Measurements from ENCODE around the gene ALOX15B. TPM values are rescaled to one million over a fixed set of nuclear protein-coding genes. Genes with fewer than 3 reads are reported as not detected.
A peak's percentile ranks its signal among the peaks of the same experiment; 100 is the strongest.

ALOX15B gene
- total RNA-seq, 1 experiment from 2014 or later = not detected

DNA sequence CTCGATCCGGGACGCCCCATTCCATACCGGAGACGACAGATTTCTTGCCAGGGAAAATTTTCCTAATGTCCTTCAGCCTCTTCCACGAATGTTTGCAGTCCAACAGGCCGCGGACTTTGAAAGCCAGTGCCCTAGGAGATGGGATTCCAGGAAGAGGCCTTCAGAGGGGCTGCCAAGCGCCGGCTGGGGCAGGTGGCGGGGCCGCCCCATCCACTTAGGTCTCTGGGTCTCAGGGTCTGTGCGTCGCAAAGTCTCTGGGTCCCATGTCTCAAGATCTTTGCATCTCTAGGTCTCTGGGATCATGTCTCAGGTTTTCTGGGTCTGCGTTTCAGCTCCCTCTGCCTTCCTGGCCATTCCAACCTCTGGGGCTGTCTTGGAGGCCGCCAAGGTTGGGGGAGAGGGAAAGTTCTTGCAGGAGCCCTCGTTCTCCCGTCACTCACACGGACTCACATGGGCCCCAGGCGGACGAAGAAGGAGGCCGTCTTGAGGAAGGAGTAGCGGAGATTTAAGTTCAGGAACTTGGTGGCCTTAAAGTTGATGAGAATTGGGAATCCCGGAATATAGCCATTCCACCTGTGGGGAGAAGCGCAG is 41.4 kb downstream of the ALOX15B start:
- DNase-seq = no peak
- H3K27me3 ChIP-seq = peaks cover 6% of the 10 kb centered on the region; the same call in 1 of the 2 replicates
- H3K4me3 ChIP-seq = peak overlapping the region; percentile 30; the same call in 1 of the 2 replicates
- no peaks in the 10 kb centered on the region for H3K9me3 ChIP-seq
- no peaks in the 10 kb centered on the region for H3K36me3 ChIP-seq

DNA sequence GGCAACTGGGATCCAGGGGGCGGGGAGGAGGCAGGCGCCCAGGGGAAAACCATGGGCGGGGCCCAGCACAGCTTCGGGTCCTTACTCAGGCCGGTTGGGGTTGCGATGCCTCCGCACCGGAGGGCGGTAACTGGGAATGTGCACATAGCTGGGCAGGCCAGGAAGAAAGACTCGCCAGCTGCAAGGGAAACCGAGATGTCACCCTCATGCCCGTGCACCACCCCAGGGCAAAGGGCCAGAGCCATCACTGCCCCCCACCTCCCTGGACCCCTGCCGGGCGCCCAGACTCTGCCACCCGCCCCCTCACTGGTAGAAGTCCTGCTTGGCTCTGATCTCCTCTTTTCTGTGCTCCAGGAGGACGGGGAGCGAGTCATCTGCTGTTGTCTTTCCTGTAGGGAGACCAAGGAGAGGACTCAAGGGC is 42.0 kb downstream of the ALOX15B start:
- no peaks in the 10 kb centered on the region for H3K36me3 ChIP-seq
- peaks cover 6% of the 10 kb centered on the region; the same call in 1 of the 2 replicates for H3K27me3 ChIP-seq
- DNase-seq = no peak
- no peaks in the 10 kb centered on the region for H3K9me3 ChIP-seq
- H3K4me3 ChIP-seq = no peak overlapping the region

DNA sequence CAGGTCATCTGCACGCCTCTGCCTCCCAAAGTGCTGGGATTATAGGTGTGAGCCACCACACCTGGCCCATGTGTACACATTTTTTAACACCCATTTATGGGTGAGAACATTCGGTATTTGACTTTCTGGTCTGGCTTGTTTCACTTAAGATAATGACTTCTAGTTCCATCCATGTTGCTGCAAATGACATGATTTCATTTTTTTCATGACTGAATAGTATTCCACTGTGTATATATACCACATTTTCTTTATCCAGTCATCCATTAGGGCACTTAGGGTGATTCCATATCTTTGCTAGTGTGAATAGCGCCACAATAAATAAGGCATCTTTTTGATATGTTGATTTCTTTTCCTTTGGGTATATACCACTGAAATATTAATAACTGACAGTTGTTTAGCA is 43.0 kb downstream of the ALOX15B start:
- H3K36me3 ChIP-seq = no peaks in the 10 kb centered on the region
- H3K27me3 ChIP-seq = peaks cover 6% of the 10 kb centered on the region; the same call in 1 of the 2 replicates
- H3K4me3 ChIP-seq = no peak overlapping the region
- DNase-seq = no peak
- no peaks in the 10 kb centered on the region for H3K9me3 ChIP-seq

DNA sequence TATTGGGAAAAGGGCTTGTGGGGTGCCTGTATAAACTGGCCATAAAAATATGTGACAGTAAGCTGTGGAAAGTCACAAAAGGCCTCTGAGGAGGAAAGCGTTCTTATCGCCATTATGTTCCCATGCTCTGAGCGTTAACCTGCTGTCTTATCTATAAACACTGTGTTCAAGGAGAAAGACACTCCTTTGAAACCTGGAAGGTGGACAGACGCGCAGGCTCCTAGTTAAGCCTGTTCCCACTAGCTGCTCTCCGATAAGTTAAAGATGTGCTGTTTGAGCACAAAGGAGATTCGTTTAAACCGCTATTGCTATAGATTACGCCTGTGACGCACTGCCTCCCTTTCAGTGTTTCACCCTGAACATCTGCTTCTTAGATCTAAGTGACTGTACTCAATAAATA is 43.4 kb downstream of the ALOX15B start:
- no peaks in the 10 kb centered on the region for H3K9me3 ChIP-seq
- no peak for DNase-seq
- H3K27me3 ChIP-seq = peaks cover 6% of the 10 kb centered on the region; the same call in 1 of the 2 replicates
- no peaks in the 10 kb centered on the region for H3K36me3 ChIP-seq
- H3K4me3 ChIP-seq = no peak overlapping the region

- peaks cover 6% of the 10 kb centered on the region; the same call in 1 of the 2 replicates for H3K27me3 ChIP-seq
- no peak for DNase-seq
- H3K4me3 ChIP-seq = no peak overlapping the region
- no peaks in the 10 kb centered on the region for H3K36me3 ChIP-seq
- H3K9me3 ChIP-seq = no peaks in the 10 kb centered on the region
Observed at GRCh38 chr17:8084250-8084649, 45.4 kb downstream of the ALOX15B start.

DNA sequence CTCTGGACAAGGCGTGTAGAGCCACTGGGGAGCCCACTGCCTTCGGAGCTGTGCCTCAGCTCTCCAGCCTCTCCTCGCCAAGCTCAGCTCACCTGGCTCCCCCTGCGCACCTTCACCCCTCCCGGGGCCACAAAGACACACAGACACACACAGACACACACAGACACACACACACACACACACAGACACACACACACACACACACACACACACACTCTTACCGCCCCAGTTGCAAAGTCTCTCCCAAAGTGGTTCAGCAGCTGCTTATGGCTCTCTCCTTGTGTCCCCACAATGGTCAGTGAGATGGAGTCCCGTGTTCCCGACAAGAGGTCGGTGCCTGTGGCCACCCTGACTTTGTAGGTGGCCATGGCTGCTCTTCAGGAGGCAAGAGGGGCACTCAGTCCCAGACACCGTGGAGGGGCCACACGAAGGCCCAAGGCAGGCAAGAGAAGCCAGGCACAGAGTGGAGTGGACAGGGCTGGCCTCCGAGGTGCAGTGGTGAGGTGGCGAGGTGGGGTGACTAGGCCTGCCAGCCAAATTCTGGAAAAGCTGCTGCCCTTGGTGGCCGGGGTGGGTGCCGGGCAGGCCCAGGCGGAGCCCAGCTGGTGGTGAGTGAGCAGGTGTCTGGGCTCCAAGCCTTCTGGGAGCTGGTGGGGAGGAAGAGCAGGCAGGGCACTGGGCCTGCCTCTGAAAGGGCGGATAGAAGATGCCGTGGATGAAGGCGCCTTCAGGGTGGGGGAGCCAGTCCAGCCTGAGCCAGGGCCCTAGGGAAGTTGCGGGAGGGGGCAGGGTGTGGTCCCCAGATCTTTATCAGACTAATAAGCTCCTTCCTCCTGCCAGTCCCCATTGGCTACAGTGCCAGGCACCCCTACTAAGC is 48.5 kb downstream of the ALOX15B start, which contains the start of gene ALOX12B:
ALOX12B (minus strand) TSS at position 642 of the 877 bp plus-strand sequence; CDS start at position 368, 274 bp downstream.
- no peaks in the 10 kb centered on the region for H3K9me3 ChIP-seq
- no peaks in the 10 kb centered on the region for H3K36me3 ChIP-seq
- no peak for DNase-seq
- H3K27me3 ChIP-seq = peaks cover 13% of the 10 kb centered on the region
- H3K4me3 ChIP-seq = no peak within 1 kb of the TSS

GRCh38 chr17:8087952-8088230 is 49.0 kb downstream of the ALOX15B start:
- H3K9me3 ChIP-seq = no peaks in the 10 kb centered on the region
- H3K4me3 ChIP-seq = no peak overlapping the region
- no peak for DNase-seq
- no peaks in the 10 kb centered on the region for H3K36me3 ChIP-seq
- peaks cover 10% of the 10 kb centered on the region; the same call in 1 of the 2 replicates for H3K27me3 ChIP-seq

GRCh38 chr17:8089728-8090127 is 50.9 kb downstream of the ALOX15B start:
- H3K27me3 ChIP-seq = peaks cover 10% of the 10 kb centered on the region

GRCh38 chr17:8091033-8091687 is 52.3 kb downstream of the ALOX15B start:
- H3K4me3 ChIP-seq = no peak overlapping the region
- no peaks in the 10 kb centered on the region for H3K36me3 ChIP-seq
- no peak for DNase-seq
- H3K27me3 ChIP-seq = peaks cover 13% of the 10 kb centered on the region
- no peaks in the 10 kb centered on the region for H3K9me3 ChIP-seq

More at GRCh38 chr17:8089728-8090127, 50.9 kb downstream of the ALOX15B start:
- Histone ChIP-seq H3K36me3 (no peaks in the 10 kb centered on the region), H3K4me3 (no peak overlapping the region), H3K9me3 (no peaks in the 10 kb centered on the region)
- no peak for DNase-seq

DNA sequence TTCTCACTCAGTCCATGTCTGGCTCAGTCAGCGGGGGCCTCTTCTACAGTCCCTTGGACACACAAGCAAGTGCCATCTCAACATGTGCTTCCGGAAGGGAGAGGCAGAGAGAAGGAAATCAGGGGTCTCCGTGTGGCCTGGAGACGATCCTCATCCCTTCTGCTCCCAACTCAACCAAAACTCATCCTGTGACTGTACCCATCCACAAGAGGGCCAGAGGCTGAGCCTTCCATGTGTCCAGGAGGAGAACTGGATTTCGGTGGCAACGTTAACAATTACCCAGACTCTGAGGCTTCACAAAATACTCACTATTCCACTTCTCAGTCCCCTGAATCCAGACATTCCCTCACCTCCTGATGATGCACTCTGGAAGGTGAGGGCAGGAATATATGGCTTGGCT is 56.5 kb downstream of the ALOX15B start:
- no peak for DNase-seq
- Histone ChIP-seq H3K27me3 (peaks cover 7% of the 10 kb centered on the region), H3K36me3 (no peaks in the 10 kb centered on the region), H3K9me3 (no peaks in the 10 kb centered on the region), H3K4me3 (no peak overlapping the region)

DNA sequence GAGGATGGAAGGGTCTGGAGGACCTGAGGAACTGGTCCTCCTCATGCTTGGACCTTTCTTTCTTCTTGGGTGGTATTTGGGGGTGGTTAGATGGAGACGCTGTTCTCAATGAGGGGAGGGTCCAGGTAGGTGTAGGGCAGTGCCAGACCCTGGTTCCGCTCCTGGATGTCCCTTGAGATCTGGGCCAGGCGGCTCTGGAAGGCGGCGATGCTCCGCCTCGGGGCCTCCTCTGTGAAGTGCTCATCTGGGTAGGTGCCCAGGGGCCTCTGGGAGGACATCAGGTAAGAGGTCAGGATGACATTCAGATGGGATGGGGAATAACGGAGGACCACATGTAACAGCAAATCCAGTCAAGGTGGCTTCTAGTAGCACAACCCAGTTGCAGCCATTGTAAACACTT is 57.7 kb downstream of the ALOX15B start:
- H3K36me3 ChIP-seq = no peaks in the 10 kb centered on the region
- no peak for DNase-seq
- peaks cover 6% of the 10 kb centered on the region for H3K27me3 ChIP-seq
- no peak overlapping the region for H3K4me3 ChIP-seq
- no peaks in the 10 kb centered on the region for H3K9me3 ChIP-seq

Other genes with a start within 250 kb of the ALOX15B start
- 0.07 and 0.20 TPM in 2 replicates for gene KDM6B, start 204.8 kb upstream of the ALOX15B start, total RNA-seq (2014; rRNA removed; shearing (Covaris generic); ENCODE audit: low replicate concordance)
- not detected in 2 replicates for gene TMEM88, start 184.0 kb upstream of the ALOX15B start, total RNA-seq (2014; rRNA removed; shearing (Covaris generic); ENCODE audit: low replicate concordance)
- 74.9 and 264 TPM in 2 replicates for gene NAA38, start 181.5 kb upstream of the ALOX15B start, total RNA-seq (2014; rRNA removed; shearing (Covaris generic); ENCODE audit: low replicate concordance)
- 18.2 and 38.2 TPM in 2 replicates for gene CYB5D1, start 181.1 kb upstream of the ALOX15B start, total RNA-seq (2014; rRNA removed; shearing (Covaris generic); ENCODE audit: low replicate concordance)
- 49.6 and 51.1 TPM in 2 replicates for gene CHD3, start 150.3 kb upstream of the ALOX15B start, total RNA-seq (2014; rRNA removed; shearing (Covaris generic); ENCODE audit: low replicate concordance)
- gene RNF227, start 122.8 kb upstream of the ALOX15B start, total RNA-seq (2014; rRNA removed; shearing (Covaris generic); ENCODE audit: low replicate concordance) = 0.15 and 1.6 TPM in 2 replicates
- not detected in 2 replicates for gene KCNAB3, start 109.2 kb upstream of the ALOX15B start, total RNA-seq (2014; rRNA removed; shearing (Covaris generic); ENCODE audit: low replicate concordance)
- gene TRAPPC1, start 107.1 kb upstream of the ALOX15B start, total RNA-seq (2014; rRNA removed; shearing (Covaris generic); ENCODE audit: low replicate concordance) = 3.8 and 4.5 TPM in 2 replicates
- gene CNTROB, start 106.9 kb upstream of the ALOX15B start, total RNA-seq (2014; rRNA removed; shearing (Covaris generic); ENCODE audit: low replicate concordance) = 29.5 and 39.9 TPM in 2 replicates
- gene GUCY2D, start 36.4 kb upstream of the ALOX15B start, total RNA-seq (2014; rRNA removed; shearing (Covaris generic); ENCODE audit: low replicate concordance) = 0.23 TPM in 1 of 2 replicates, not detected in the other
- gene ALOX12B, start 48.7 kb downstream of the ALOX15B start, total RNA-seq (2014; rRNA removed; shearing (Covaris generic); ENCODE audit: low replicate concordance) = not detected in 2 replicates
- gene ALOXE3, start 79.5 kb downstream of the ALOX15B start, total RNA-seq (2014; rRNA removed; shearing (Covaris generic); ENCODE audit: low replicate concordance) = not detected in 2 replicates
- not detected in 2 replicates for gene HES7, start 85.0 kb downstream of the ALOX15B start, total RNA-seq (2014; rRNA removed; shearing (Covaris generic); ENCODE audit: low replicate concordance)
- gene PER1, start 113.3 kb downstream of the ALOX15B start, total RNA-seq (2014; rRNA removed; shearing (Covaris generic); ENCODE audit: low replicate concordance) = 1.3 and 7.9 TPM in 2 replicates
- 0.59 and 3.2 TPM in 2 replicates for gene VAMP2, start 123.9 kb downstream of the ALOX15B start, total RNA-seq (2014; rRNA removed; shearing (Covaris generic); ENCODE audit: low replicate concordance)
- 17.6 and 25.6 TPM in 2 replicates for gene TMEM107, start 137.3 kb downstream of the ALOX15B start, total RNA-seq (2014; rRNA removed; shearing (Covaris generic); ENCODE audit: low replicate concordance)
- gene BORCS6, start 151.1 kb downstream of the ALOX15B start, total RNA-seq (2014; rRNA removed; shearing (Covaris generic); ENCODE audit: low replicate concordance) = 8.6 and 17.3 TPM in 2 replicates
- gene AURKB, start 171.5 kb downstream of the ALOX15B start, total RNA-seq (2014; rRNA removed; shearing (Covaris generic); ENCODE audit: low replicate concordance) = 89.2 and 119 TPM in 2 replicates
- gene CTC1, start 209.0 kb downstream of the ALOX15B start, total RNA-seq (2014; rRNA removed; shearing (Covaris generic); ENCODE audit: low replicate concordance) = 4.2 and 25.8 TPM in 2 replicates
- 72.8 and 82.7 TPM in 2 replicates for gene PFAS, start 210.2 kb downstream of the ALOX15B start, total RNA-seq (2014; rRNA removed; shearing (Covaris generic); ENCODE audit: low replicate concordance)
- gene RANGRF, start 249.6 kb downstream of the ALOX15B start, total RNA-seq (2014; rRNA removed; shearing (Covaris generic); ENCODE audit: low replicate concordance) = 22.1 and 22.3 TPM in 2 replicates